SK-N-SH (cell line): ENCODE data around the gene NR6A1.

Experiments used
- CTCF ChIP-seq: fragments of 200-600 bp; sonication (generic); IDR thresholded peaks from 2 replicates; pipeline ENCODE4 v1.6.1; 2017; ENCODE audit warnings: antibody characterized with exemption, mild to moderate bottlenecking, moderate library complexity
- ELF1 ChIP-seq: IDR thresholded peaks from 2 replicates; pipeline ENCODE4 v1.4.0; 2012
- EP300 ChIP-seq, 2 experiments: IDR thresholded peaks; 2 replicates each; pipeline versions ENCODE4 v1.4.0 to v1.6.1; 2012; ENCODE audit warnings: borderline replicate concordance in 1 of 2, low read depth in 1 of 2, low read length in 1 of 2
- EZH2phosphoT487 ChIP-seq: fragments of 200-600 bp; sonication (generic); IDR thresholded peaks from 2 replicates; pipeline ENCODE4 v1.6.1; 2017; ENCODE audit warnings: low read depth, mixed run types, mild to moderate bottlenecking, antibody characterized with exemption, moderate library complexity, borderline replicate concordance
- MXI1 ChIP-seq: IDR thresholded peaks from 2 replicates; pipeline ENCODE4 v1.6.1; 2012; ENCODE audit warnings: mild to moderate bottlenecking, low read depth, low read length, improper control_type of control experiment
- RCOR1 ChIP-seq: fragments of 150-350 bp; IDR thresholded peaks from 2 replicates; pipeline ENCODE4 v1.6.1; 2017; ENCODE audit warnings: antibody characterized with exemption, low read length
- RFX5 ChIP-seq: IDR thresholded peaks from 2 replicates; pipeline ENCODE4 v1.6.1; 2012; ENCODE audit warnings: mild to moderate bottlenecking, improper control_type of control experiment, low read length
- TEAD4 ChIP-seq: IDR thresholded peaks from 2 replicates; pipeline ENCODE4 v1.4.0; 2012; ENCODE audit warnings: mild to moderate bottlenecking, borderline replicate concordance; ENCODE audit not compliant: insufficient read depth
- YY1 ChIP-seq: IDR thresholded peaks from 2 replicates; pipeline ENCODE4 v1.4.0; 2012; ENCODE audit warnings: low read depth, mild to moderate bottlenecking
- TF ChIP-seq, protein P1 (sequence below): IDR thresholded peaks from 2 replicates; pipeline ENCODE4 v1.6.1; 2012; ENCODE audit warnings: mild to moderate bottlenecking, low read depth, low read length, moderate library complexity
- TF ChIP-seq, protein P2 (sequence below): IDR thresholded peaks from 2 replicates; pipeline ENCODE4 v1.4.0; 2012; ENCODE audit warnings: low read depth
- TF ChIP-seq, protein P3 (sequence below): fragments of 150-350 bp; IDR thresholded peaks from 2 replicates; pipeline ENCODE4 v1.6.1; 2017; ENCODE audit warnings: antibody characterized with exemption, low read length, low read depth, borderline replicate concordance

DNA sequence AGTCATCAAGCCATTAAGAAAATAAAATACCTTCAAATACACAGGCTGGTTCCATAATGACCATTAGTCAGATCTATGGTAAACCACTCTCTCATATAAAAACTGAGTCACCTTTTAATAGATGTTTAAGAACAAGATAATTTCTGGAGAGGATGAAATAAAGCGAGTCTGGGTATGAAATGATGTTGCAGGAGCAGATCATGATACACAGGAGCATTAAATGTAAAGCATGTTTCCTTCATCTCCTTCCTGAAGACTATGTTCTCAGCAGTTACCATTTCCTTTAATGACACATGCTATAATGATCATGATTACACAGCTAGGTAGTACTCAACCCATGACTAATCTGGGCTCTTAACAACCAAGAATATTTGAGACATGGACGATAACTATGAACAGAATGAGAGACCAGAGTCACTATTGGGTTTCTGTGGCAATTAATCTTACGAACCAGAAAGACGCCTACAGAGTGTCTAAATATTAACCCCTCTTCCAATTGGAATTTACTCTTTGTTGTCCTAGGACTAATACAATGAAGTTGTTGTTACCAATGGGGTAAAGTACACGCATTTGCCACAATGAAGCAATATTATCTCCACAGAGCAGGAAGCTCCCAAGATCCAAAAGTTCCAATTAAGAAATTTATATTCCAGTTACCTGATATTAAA is 105.6 kb downstream of the NR6A1 start:
- no peak for TF ChIP-seq CTCF
- TF ChIP-seq ELF1 = no peak
- no peak for TF ChIP-seq RFX5
- no peak; the same call in 1 of the 2 replicates for TF ChIP-seq TEAD4
- no peak for TF ChIP-seq YY1
- TF ChIP-seq EP300 (IDR thresholded peaks at IDR 0.05; ENCODE audit: borderline replicate concordance in 1 of 2, low read depth in 1 of 2, low read length in 1 of 2) = 0 out of 4 replicates have a peak, but pooled peaks of 1 of the 2 experiments have one; percentile 37
- TF ChIP-seq RCOR1 = no peak
- TF ChIP-seq, protein P1, sequence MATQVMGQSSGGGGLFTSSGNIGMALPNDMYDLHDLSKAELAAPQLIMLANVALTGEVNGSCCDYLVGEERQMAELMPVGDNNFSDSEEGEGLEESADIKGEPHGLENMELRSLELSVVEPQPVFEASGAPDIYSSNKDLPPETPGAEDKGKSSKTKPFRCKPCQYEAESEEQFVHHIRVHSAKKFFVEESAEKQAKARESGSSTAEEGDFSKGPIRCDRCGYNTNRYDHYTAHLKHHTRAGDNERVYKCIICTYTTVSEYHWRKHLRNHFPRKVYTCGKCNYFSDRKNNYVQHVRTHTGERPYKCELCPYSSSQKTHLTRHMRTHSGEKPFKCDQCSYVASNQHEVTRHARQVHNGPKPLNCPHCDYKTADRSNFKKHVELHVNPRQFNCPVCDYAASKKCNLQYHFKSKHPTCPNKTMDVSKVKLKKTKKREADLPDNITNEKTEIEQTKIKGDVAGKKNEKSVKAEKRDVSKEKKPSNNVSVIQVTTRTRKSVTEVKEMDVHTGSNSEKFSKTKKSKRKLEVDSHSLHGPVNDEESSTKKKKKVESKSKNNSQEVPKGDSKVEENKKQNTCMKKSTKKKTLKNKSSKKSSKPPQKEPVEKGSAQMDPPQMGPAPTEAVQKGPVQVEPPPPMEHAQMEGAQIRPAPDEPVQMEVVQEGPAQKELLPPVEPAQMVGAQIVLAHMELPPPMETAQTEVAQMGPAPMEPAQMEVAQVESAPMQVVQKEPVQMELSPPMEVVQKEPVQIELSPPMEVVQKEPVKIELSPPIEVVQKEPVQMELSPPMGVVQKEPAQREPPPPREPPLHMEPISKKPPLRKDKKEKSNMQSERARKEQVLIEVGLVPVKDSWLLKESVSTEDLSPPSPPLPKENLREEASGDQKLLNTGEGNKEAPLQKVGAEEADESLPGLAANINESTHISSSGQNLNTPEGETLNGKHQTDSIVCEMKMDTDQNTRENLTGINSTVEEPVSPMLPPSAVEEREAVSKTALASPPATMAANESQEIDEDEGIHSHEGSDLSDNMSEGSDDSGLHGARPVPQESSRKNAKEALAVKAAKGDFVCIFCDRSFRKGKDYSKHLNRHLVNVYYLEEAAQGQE = no peak
- TF ChIP-seq, protein P2, sequence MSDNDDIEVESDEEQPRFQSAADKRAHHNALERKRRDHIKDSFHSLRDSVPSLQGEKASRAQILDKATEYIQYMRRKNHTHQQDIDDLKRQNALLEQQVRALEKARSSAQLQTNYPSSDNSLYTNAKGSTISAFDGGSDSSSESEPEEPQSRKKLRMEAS = no peak
- no peak for TF ChIP-seq EZH2phosphoT487
- TF ChIP-seq, protein P3, sequence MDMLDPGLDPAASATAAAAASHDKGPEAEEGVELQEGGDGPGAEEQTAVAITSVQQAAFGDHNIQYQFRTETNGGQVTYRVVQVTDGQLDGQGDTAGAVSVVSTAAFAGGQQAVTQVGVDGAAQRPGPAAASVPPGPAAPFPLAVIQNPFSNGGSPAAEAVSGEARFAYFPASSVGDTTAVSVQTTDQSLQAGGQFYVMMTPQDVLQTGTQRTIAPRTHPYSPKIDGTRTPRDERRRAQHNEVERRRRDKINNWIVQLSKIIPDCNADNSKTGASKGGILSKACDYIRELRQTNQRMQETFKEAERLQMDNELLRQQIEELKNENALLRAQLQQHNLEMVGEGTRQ = no peak
- TF ChIP-seq MXI1 = no peak
